K562 (cell line): ENCODE data around the gene FMC1. TPM values are rescaled to one million over a fixed set of nuclear protein-coding genes. Genes with fewer than 3 reads are reported as not detected.
A peak's percentile ranks its signal among the peaks of the same experiment; 100 is the strongest.

Experiments used
- C11orf30 ChIP-seq: fragments of 450-650 bp; IDR thresholded peaks from 2 replicates; pipeline ENCODE4 v1.6.1; 2016; ENCODE audit warnings: low read depth, mild to moderate bottlenecking
- COPS2 ChIP-seq: fragments of 450-650 bp; conservative IDR thresholded peaks from 2 replicates; pipeline ENCODE4 v1.6.1; 2016; ENCODE audit warnings: mild to moderate bottlenecking, moderate library complexity
- E2F1 ChIP-seq: sonication (generic); formaldehyde crosslinking; IDR thresholded peaks from 2 replicates; pipeline ENCODE4 v1.8.1; 2023; ENCODE audit warnings: mild to moderate bottlenecking, missing genetic modification reagents, moderate library complexity
- FOXJ3 ChIP-seq: sonication (generic); formaldehyde crosslinking; IDR thresholded peaks from 2 replicates; pipeline ENCODE4 v1.4.0; 2020; ENCODE audit warnings: mild to moderate bottlenecking, missing genetic modification reagents
- GABPB2 ChIP-seq: fragments of 250-450 bp; sonication (Bioruptor Pico); conservative IDR thresholded peaks from 2 replicates; pipeline ENCODE4 v1.5.1; 2021; ENCODE audit warnings: mild to moderate bottlenecking
- GATAD2B ChIP-seq: fragments of 450-650 bp; IDR thresholded peaks from 2 replicates; pipeline ENCODE4 v1.6.1; 2017; ENCODE audit warnings: mild to moderate bottlenecking, borderline replicate concordance
- NFE2L1 ChIP-seq: fragments of 450-650 bp; IDR thresholded peaks from 2 replicates; pipeline ENCODE4 v1.6.1; 2016; ENCODE audit warnings: missing genetic modification characterization, low read depth, mild to moderate bottlenecking, missing compliant biosample characterization, moderate library complexity, borderline replicate concordance
- TAL1 ChIP-seq: fragments of 450-650 bp; IDR thresholded peaks from 2 replicates; pipeline ENCODE4 v1.6.1; 2016; ENCODE audit warnings: mild to moderate bottlenecking
- XRCC4 ChIP-seq: IDR thresholded peaks from one replicate; pipeline ENCODE4 v1.6.1; 2011; ENCODE audit not compliant: insufficient read depth, insufficient read length; ENCODE audit errors: extremely low read depth
- ZBTB34 ChIP-seq: fragments of 250-450 bp; sonication (Bioruptor Pico); IDR thresholded peaks from 2 replicates; pipeline ENCODE4 v1.8.0; 2021; ENCODE audit warnings: mild to moderate bottlenecking, moderate library complexity
- polyA plus RNA-seq, 8 experiments: library from polyadenylated mRNA; depleted of rRNA in 4 of 8; stranded (reverse) in 5 of 8; unstranded in 3 of 8; fragments of >200 nt; fragmentation: Nextera tagmentation in 2 of 8; fragmentation: Illumina TruSeq in 1 of 8; extraction: Ambion mirVana in 2 of 8; extraction: Trizol in 1 of 8; gene quantifications; 2 replicates each; pipeline versions ENCODE4 v1.2.1 to v1.2.3, GENCODE V29; 2011 to 2014; ENCODE audit warnings: inconsistent platforms in 1 of 8, missing spikeins in 1 of 8
- total RNA-seq, 7 experiments: library from RNA; depleted of rRNA in 6 of 7; stranded (reverse); fragments of >200 nt in 6 of 7; fragmentation: Illumina TruSeq in 2 of 7; extraction: Trizol in 2 of 7; gene quantifications; 2 replicates each; pipeline versions ENCODE4 v1.2.1 to v1.2.3, GENCODE V29; 2011 to 2021; ENCODE audit warnings: low replicate concordance in 1 of 7
- TF ChIP-seq, protein P1 (sequence below): fragments of 250-450 bp; sonication (Bioruptor Pico); IDR thresholded peaks from 2 replicates; pipeline ENCODE4 v1.4.0; 2020; ENCODE audit warnings: mild to moderate bottlenecking, moderate library complexity, borderline replicate concordance
- TF ChIP-seq, protein P2 (sequence below), 2 experiments: fragments of 450-650 bp; IDR thresholded peaks; 2 replicates each; pipeline ENCODE4 v1.6.1; 2016
- TF ChIP-seq, protein P3 (sequence below): sonication (generic); formaldehyde crosslinking; IDR thresholded peaks from 2 replicates; pipeline ENCODE4 v1.8.1; 2022; ENCODE audit warnings: missing genetic modification reagents
- TF ChIP-seq, protein P4 (sequence below): fragments of 250-450 bp; sonication (Bioruptor Pico); IDR thresholded peaks from 2 replicates; pipeline ENCODE4 v1.8.0; 2021; ENCODE audit warnings: borderline replicate concordance, mild to moderate bottlenecking, moderate library complexity; ENCODE audit not compliant: poor library complexity, severe bottlenecking
- TF ChIP-seq, protein P5 (sequence below): sonication (generic); formaldehyde crosslinking; IDR thresholded peaks from 2 replicates; pipeline ENCODE4 v1.8.0; 2022; ENCODE audit warnings: mild to moderate bottlenecking, low read depth, missing genetic modification reagents

The FMC1 gene
- total and polyA plus RNA-seq, 9 of the 15 experiments (the other 6 are each of a cell fraction or from before 2014, with no cell fraction given), result 14.0 to 116 (median 29.0) TPM

DNA sequence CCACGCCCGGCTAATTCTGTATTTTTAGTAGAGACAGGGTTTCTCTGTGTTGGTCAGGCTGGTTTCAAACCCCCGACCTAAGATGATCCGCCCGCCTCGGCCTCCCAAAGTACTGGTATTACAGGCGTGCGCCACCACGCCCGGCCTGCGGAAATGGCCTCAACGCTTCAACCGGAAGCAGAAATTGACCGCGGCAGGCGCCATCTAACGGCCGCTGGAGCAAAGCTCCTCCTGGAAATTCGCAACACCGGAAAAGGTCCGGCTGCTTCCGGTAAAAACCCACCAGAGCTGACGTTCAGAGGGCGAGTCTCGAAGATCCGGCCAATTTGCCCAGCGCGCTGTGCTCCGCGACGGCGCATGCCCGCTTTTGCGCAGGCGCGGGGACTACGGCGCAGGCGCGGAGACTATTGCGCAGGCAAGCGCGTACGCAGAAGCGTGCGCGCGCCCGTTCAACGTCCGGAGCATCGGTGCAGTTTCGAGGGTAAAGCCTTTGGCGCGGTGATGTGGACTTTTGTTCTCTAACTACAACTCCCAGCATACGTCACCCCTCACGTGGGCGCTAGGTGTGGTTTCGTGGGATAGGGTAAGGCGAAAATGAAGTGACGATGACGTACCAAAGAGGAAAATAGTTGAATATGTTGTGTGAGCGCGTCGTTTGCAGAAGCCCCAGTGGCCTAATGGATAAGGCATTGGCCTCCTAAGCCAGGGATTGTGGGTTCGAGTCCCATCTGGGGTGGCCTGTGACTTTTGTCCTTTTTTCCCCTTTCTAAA lies 915 bp upstream of the FMC1 start (continued):
- TF ChIP-seq, protein P1, sequence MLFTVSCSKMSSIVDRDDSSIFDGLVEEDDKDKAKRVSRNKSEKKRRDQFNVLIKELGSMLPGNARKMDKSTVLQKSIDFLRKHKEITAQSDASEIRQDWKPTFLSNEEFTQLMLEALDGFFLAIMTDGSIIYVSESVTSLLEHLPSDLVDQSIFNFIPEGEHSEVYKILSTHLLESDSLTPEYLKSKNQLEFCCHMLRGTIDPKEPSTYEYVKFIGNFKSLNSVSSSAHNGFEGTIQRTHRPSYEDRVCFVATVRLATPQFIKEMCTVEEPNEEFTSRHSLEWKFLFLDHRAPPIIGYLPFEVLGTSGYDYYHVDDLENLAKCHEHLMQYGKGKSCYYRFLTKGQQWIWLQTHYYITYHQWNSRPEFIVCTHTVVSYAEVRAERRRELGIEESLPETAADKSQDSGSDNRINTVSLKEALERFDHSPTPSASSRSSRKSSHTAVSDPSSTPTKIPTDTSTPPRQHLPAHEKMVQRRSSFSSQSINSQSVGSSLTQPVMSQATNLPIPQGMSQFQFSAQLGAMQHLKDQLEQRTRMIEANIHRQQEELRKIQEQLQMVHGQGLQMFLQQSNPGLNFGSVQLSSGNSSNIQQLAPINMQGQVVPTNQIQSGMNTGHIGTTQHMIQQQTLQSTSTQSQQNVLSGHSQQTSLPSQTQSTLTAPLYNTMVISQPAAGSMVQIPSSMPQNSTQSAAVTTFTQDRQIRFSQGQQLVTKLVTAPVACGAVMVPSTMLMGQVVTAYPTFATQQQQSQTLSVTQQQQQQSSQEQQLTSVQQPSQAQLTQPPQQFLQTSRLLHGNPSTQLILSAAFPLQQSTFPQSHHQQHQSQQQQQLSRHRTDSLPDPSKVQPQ, result no peak
- peak; percentile 40; the same call in 1 of the 2 replicates for TF ChIP-seq TAL1
- peak; percentile 80 for TF ChIP-seq C11orf30
- no peak for TF ChIP-seq XRCC4
- no peak for TF ChIP-seq NFE2L1 (tag)
- no peak; the same call in 1 of the 2 replicates for TF ChIP-seq GABPB2 (CRISPR knock-in tag)
- TF ChIP-seq, protein P2, sequence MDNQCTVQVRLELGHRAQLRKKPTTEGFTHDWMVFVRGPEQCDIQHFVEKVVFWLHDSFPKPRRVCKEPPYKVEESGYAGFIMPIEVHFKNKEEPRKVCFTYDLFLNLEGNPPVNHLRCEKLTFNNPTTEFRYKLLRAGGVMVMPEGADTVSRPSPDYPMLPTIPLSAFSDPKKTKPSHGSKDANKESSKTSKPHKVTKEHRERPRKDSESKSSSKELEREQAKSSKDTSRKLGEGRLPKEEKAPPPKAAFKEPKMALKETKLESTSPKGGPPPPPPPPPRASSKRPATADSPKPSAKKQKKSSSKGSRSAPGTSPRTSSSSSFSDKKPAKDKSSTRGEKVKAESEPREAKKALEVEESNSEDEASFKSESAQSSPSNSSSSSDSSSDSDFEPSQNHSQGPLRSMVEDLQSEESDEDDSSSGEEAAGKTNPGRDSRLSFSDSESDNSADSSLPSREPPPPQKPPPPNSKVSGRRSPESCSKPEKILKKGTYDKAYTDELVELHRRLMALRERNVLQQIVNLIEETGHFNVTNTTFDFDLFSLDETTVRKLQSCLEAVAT (IDR thresholded peaks at IDR 0.05), result peak; percentile 75 to 92
- TF ChIP-seq, protein P3, sequence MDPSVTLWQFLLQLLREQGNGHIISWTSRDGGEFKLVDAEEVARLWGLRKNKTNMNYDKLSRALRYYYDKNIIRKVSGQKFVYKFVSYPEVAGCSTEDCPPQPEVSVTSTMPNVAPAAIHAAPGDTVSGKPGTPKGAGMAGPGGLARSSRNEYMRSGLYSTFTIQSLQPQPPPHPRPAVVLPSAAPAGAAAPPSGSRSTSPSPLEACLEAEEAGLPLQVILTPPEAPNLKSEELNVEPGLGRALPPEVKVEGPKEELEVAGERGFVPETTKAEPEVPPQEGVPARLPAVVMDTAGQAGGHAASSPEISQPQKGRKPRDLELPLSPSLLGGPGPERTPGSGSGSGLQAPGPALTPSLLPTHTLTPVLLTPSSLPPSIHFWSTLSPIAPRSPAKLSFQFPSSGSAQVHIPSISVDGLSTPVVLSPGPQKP, result no peak
- TF ChIP-seq, protein P4, sequence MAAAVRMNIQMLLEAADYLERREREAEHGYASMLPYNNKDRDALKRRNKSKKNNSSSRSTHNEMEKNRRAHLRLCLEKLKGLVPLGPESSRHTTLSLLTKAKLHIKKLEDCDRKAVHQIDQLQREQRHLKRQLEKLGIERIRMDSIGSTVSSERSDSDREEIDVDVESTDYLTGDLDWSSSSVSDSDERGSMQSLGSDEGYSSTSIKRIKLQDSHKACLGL (CRISPR knock-in tag), result no peak
- TF ChIP-seq ZBTB34 (CRISPR knock-in tag), result no peak
- TF ChIP-seq, protein P5, sequence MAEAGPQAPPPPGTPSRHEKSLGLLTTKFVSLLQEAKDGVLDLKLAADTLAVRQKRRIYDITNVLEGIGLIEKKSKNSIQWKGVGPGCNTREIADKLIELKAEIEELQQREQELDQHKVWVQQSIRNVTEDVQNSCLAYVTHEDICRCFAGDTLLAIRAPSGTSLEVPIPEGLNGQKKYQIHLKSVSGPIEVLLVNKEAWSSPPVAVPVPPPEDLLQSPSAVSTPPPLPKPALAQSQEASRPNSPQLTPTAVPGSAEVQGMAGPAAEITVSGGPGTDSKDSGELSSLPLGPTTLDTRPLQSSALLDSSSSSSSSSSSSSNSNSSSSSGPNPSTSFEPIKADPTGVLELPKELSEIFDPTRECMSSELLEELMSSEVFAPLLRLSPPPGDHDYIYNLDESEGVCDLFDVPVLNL (CRISPR knock-in tag), result peak; percentile 86; the same call in 1 of the 2 replicates
- TF ChIP-seq GATAD2B, result peak; percentile 82; the same call in 1 of the 2 replicates
- no peak for TF ChIP-seq FOXJ3
- peak; percentile 92 for TF ChIP-seq E2F1
- TF ChIP-seq COPS2, result no peak
